Common myeloid progenitor, CD34-positive (primary cell): ENCODE measurements around the gene SAA4. TPM values are rescaled to one million over a fixed set of nuclear protein-coding genes. Genes with fewer than 3 reads are reported as not detected.

ENCODE experiments used
- CTCF ChIA-PET: fragments of 350-600 bp; sonication (Branson Sonifier 250); formaldehyde crosslinking; loops from one replicate; lab custom pipeline; 2021; ENCODE audit warnings: antibody characterized with exemption; lab: Charles Lee
- POLR2A ChIA-PET: fragments of 350-600 bp; sonication (Branson Sonifier 250); formaldehyde crosslinking; loops from one replicate; lab custom pipeline; 2021; ENCODE audit warnings: antibody characterized with exemption; lab: Charles Lee
- DNase-seq, 3 donors: peaks; one replicate each; pipeline versions ENCODE4 v3.0.0 to v3.0.0-alpha.2; 2013
- H3K27ac ChIP-seq, 2 experiments: 1 replicate in 1 of 2; 2 replicates in 1 of 2; pipeline ENCODE4 v1.7.0; 2013; ENCODE audit warnings: inconsistent platforms in 2 of 2, low read length in 2 of 2, mild to moderate bottlenecking in 2 of 2, low read depth in 1 of 2, moderate library complexity in 1 of 2; ENCODE audit not compliant: severe bottlenecking in 2 of 2, insufficient read depth in 1 of 2, poor library complexity in 1 of 2
- H3K27me3 ChIP-seq, 5 experiments: replicated peaks in 2 of 5; 1 replicate in 3 of 5; 2 replicates in 2 of 5; pipeline versions ENCODE4 v1.6.1 to v1.7.0; 2013; ENCODE audit warnings: low read length in 4 of 5, mild to moderate bottlenecking in 2 of 5, moderate library complexity in 2 of 5, inconsistent platforms in 1 of 5; ENCODE audit not compliant: insufficient read depth in 5 of 5, control insufficient read depth in 4 of 5
- H3K36me3 ChIP-seq, 4 experiments: 1 replicate in 2 of 4; 2 replicates in 2 of 4; pipeline versions ENCODE4 v1.6.1 to v1.7.0; 2013; ENCODE audit warnings: low read length in 3 of 4, control low read depth in 1 of 4, mild to moderate bottlenecking in 1 of 4; ENCODE audit not compliant: control insufficient read depth in 4 of 4, insufficient read depth in 4 of 4
- H3K4me1 ChIP-seq, 4 experiments: 1 replicate in 3 of 4; 2 replicates in 1 of 4; pipeline versions ENCODE4 v1.6.1 to v1.7.1; 2013; ENCODE audit warnings: low read length in 3 of 4, mild to moderate bottlenecking in 3 of 4, control low read depth in 1 of 4, inconsistent platforms in 1 of 4, moderate library complexity in 1 of 4; ENCODE audit not compliant: control insufficient read depth in 4 of 4, insufficient read depth in 4 of 4; ENCODE audit errors: control extremely low read depth in 1 of 4
- H3K4me3 ChIP-seq, 7 experiments: 1 replicate in 4 of 7; 2 replicates in 3 of 7; pipeline versions ENCODE4 v1.5.1 to v1.7.0; 2013; ENCODE audit warnings: mild to moderate bottlenecking in 7 of 7, low read length in 6 of 7, moderate library complexity in 6 of 7, inconsistent platforms in 2 of 7, low read depth in 2 of 7, control low read depth in 1 of 7; ENCODE audit not compliant: insufficient read depth in 4 of 7, control insufficient read depth in 1 of 7; ENCODE audit errors: extremely low read depth in 1 of 7
- H3K9me3 ChIP-seq, 5 experiments: 1 replicate in 4 of 5; 2 replicates in 1 of 5; pipeline versions ENCODE4 v1.6.1 to v1.7.1; 2013; ENCODE audit warnings: low read length in 4 of 5, mild to moderate bottlenecking in 2 of 5, inconsistent platforms in 1 of 5, low read depth in 1 of 5, moderate library complexity in 1 of 5; ENCODE audit not compliant: control insufficient read depth in 4 of 5, insufficient read depth in 2 of 5; ENCODE audit errors: control extremely low read depth in 1 of 5
- WGBS: methylation state at CpG from one replicate; pipeline ENCODE4 v1.1.5; 2013; ENCODE audit not compliant: insufficient coverage; 5-methylcytosine and 5-hydroxymethylcytosine counted together
- polyA plus RNA-seq: library from polyadenylated mRNA; unstranded; fragments of 120-200 nt; gene quantifications from one replicate; pipeline ENCODE4 v1.2.1, GENCODE V29; 2013

The SAA4 gene
- polyA plus RNA-seq = not detected

DNA sequence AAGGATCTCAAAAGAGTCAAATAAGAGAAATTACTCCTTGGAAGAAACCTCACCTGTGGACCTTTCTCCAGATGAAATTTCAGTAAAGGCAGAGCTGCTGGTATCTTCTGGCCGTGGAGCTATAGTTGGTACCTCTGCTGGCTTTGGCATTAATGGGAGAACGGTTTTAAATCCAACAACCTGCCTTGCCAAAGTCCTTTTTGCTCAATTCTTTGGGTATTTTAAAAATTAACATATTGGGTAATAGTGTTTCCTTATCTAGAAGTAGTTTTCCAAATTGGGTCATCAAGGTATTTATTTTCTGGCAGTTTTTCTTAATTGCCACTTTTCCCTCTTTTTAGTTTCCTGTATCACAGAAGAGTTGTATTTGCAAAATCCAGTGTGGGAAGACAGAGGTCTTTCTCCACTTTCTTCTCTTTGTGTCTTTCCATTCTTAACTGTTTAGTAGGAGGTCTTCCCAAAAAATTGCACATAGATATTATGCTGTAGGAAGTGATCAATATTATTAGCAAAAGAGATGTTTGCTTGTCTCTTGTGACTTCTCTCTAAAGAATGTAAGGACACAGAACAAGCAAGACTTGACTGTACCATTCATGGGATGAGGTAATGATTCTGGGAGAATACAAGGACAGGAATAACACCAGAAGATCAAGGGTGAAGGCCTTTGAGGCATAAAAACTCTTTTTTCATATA lies at the start of gene SAA4:
SAA4 (minus strand) TSS at position 139 of the 693 bp plus-strand sequence. CDS start 876 bp downstream, outside the sequence.
- Histone ChIP-seq H3K4me1 (no peaks in the 10 kb centered on the region), H3K4me3 (no peak within 1 kb of the TSS), H3K9me3 (no peaks in the 10 kb centered on the region), H3K27me3 (peaks cover 5 to 22% (median 6%) of the 10 kb centered on the region in 5 experiments), H3K27ac (no peak within 1 kb of the TSS), H3K36me3 (no peaks in the 10 kb centered on the region)
- ChIA-PET POLR2A (no interaction called here), CTCF (no interaction called here)
- no CpG with 5 or more reads among the region's 2 CpGs for WGBS
- DNase-seq = no peak

DNA sequence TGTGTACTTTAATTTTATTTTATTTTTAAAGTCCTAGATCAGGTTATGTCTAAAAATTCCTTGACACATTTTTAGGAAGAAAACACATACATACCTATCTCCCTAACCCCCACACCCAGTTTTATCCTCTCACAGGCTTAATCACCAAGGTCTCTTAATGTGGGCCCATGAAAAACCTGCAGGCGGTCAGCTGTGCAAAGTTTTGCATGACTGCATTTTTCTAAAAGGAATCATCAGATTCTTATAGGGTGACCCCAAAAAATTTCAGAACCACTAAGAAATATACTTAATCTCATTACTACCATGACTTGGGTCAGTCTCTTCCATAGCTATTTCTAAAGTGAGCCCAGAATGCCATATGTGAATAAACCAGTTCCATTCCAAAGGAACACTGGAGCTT lies 49.2 kb upstream of the SAA4 start:
- H3K36me3 ChIP-seq = peaks cover 24 to 76% (median 50%) of the 10 kb centered on the region in 4 experiments
- no peak overlapping the region for H3K27ac ChIP-seq
- no peaks in the 10 kb centered on the region for H3K9me3 ChIP-seq
- DNase-seq = no peak
- no peaks in the 10 kb centered on the region for H3K4me1 ChIP-seq
- POLR2A ChIA-PET = interaction anchor here (0.9 kb wide), 1 partner anchor 8 kb away, joined by 4 read pairs; no protein-coding TSS in a partner anchor
- no peak overlapping the region for H3K4me3 ChIP-seq
- WGBS = 100% methylated on average over 1 of the region's 1 CpG
- CTCF ChIA-PET = interaction anchor here (0.8 kb wide), 1 partner anchor 13 kb away, joined by 3 read pairs; no protein-coding TSS in a partner anchor
- no peaks in the 10 kb centered on the region for H3K27me3 ChIP-seq

DNA sequence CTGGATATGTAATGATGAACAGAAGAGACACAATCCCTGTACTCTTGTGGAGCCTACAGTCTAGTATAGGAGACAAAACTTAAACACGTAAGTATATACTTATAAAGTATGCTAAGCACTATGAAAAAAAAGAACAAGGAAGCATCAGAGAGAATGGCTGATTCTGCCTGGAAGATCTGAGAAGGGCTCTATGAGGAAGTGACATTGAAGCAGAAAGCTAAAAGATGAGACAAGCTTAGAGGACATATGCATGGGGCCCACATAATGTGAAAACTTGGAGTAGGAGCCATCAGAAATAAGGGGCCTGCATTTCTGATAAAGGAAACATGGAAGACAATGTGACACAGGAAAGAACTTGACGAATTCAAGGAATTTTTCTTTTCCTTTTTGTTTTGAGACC lies 46.0 kb upstream of the SAA4 start:
- ChIA-PET POLR2A (no interaction called here), CTCF (no interaction called here)
- no peaks in the 10 kb centered on the region for H3K4me1 ChIP-seq
- peaks cover 31 to 71% (median 48%) of the 10 kb centered on the region in 4 experiments for H3K36me3 ChIP-seq
- no peaks in the 10 kb centered on the region for H3K9me3 ChIP-seq
- no peak overlapping the region for H3K27ac ChIP-seq
- DNase-seq = no peak
- no peak overlapping the region for H3K4me3 ChIP-seq
- 100% methylated on average over 1 of the region's 2 CpGs for WGBS
- H3K27me3 ChIP-seq = no peaks in the 10 kb centered on the region

DNA sequence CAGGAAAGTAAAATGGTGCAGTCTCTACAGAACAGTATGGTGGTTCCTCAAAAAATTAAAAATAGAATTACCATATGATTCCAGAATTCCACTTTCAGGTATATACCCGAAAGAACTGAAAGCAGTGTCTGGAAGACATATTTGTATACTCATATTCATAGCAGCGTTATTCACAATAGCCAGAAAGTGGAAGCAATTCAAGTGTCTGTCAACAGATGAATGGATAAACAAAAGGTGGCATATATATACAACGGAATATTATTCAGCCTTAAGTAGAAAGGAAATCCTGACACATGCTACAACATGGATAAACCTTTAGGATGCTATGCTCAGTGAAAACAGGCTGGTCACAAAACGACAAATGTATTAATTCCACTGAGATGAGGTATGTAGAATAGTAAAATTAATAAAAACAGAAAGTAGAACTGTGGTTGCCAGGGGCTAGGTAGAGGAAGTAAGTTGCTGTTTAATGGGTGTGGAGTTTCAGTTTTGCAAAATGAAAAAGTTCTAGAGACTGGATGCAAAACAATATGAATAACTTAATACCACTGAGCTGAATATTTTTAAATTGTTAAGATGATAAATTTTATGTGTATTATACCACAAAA lies 43.9 kb upstream of the SAA4 start:
- ChIA-PET CTCF (no interaction called here), POLR2A (no interaction called here)
- peaks cover 19 to 52% (median 36%) of the 10 kb centered on the region in 4 experiments for H3K36me3 ChIP-seq
- WGBS = 92% methylated on average over 2 of the region's 4 CpGs
- H3K4me1 ChIP-seq = no peaks in the 10 kb centered on the region
- H3K27ac ChIP-seq = no peak overlapping the region
- no peaks in the 10 kb centered on the region for H3K9me3 ChIP-seq
- DNase-seq = peak in 2 of 3 donors; percentile 4 to 9
- H3K4me3 ChIP-seq = no peak overlapping the region
- H3K27me3 ChIP-seq = no peaks in the 10 kb centered on the region

DNA sequence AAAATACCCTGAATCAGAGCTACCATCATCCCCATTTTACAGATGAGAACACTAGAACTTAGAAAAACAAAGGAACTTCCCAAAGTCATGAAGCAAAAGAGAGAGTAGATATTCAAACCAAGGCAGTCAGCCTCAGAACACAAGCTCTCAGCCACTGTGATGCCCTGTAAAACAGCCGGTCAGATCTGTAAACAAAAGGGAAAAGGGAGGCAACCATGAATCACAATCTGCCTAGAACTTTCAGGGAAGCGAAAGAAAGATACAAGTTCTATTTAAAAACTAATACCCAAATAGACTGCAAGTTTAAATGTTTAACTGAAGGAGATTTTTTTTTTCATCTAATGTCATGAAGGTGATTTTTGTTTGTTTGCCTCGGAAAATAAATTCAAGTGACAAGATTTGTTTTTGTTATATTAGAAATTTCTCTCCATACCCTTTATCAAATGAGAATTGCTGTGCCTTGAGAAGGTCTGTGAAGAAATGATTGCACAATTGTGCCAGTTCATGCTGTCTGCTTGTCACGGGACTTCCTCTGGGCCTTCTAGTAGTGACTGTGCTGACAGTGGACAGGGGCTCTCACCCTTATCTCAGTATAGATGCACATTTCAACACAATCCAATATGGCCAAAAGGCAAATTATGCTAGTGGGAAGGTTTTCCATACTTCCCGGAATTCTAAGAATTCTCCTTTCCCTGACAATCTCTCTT lies 41.1 kb upstream of the SAA4 start:
- H3K27ac ChIP-seq = no peak overlapping the region
- H3K4me3 ChIP-seq = no peak overlapping the region
- DNase-seq = peak in 2 of 3 donors; percentile 12 to 30
- peaks cover 12 to 32% (median 21%) of the 10 kb centered on the region in 4 experiments for H3K36me3 ChIP-seq
- no peaks in the 10 kb centered on the region for H3K4me1 ChIP-seq
- H3K27me3 ChIP-seq = no peaks in the 10 kb centered on the region
- ChIA-PET CTCF (no interaction called here), POLR2A (interaction anchor here (0.7 kb wide), 1 partner anchor 8 kb away, joined by 4 read pairs; no protein-coding TSS in a partner anchor)
- WGBS = 100% methylated on average over 3 of the region's 5 CpGs
- no peaks in the 10 kb centered on the region for H3K9me3 ChIP-seq

GRCh38 chr11:18271206-18271605 lies 34.6 kb upstream of the SAA4 start:
- Histone ChIP-seq H3K9me3 (no peaks in the 10 kb centered on the region), H3K4me3 (no peak overlapping the region), H3K27ac (no peak overlapping the region), H3K4me1 (no peaks in the 10 kb centered on the region), H3K27me3 (no peaks in the 10 kb centered on the region), H3K36me3 (no peaks in the 10 kb centered on the region)
- POLR2A ChIA-PET = no interaction called here
- no peak for DNase-seq
- CTCF ChIA-PET = no interaction called here
- WGBS = 60% methylated on average over 3 of the region's 4 CpGs

GRCh38 chr11:18270102-18270501 lies 33.5 kb upstream of the SAA4 start:
- Histone ChIP-seq H3K9me3 (no peaks in the 10 kb centered on the region), H3K4me3 (no peak overlapping the region), H3K27me3 (no peaks in the 10 kb centered on the region), H3K36me3 (no peaks in the 10 kb centered on the region), H3K27ac (no peak overlapping the region), H3K4me1 (no peaks in the 10 kb centered on the region)
- WGBS = 91% methylated on average over 3 of the region's 4 CpGs
- ChIA-PET CTCF (no interaction called here), POLR2A (no interaction called here)
- no peak for DNase-seq
